A204.1 (cell line): Measurements from ENCODE around the gene RPS6KA2.

ENCODE experiments used
- FAIRE-seq: peaks from 2 replicates; lab custom pipeline; 2012; peaks lifted over from hg19 to GRCh38; lab: Jason Lieb, UNC

RPS6KA2 gene

GRCh38 chr6:166499350-166500163 is 127.5 kb downstream of the RPS6KA2 start:
- FAIRE-seq: no peak

- no peak for FAIRE-seq
Measured at GRCh38 chr6:166498661-166499349, 128.2 kb downstream of the RPS6KA2 start.

DNA sequence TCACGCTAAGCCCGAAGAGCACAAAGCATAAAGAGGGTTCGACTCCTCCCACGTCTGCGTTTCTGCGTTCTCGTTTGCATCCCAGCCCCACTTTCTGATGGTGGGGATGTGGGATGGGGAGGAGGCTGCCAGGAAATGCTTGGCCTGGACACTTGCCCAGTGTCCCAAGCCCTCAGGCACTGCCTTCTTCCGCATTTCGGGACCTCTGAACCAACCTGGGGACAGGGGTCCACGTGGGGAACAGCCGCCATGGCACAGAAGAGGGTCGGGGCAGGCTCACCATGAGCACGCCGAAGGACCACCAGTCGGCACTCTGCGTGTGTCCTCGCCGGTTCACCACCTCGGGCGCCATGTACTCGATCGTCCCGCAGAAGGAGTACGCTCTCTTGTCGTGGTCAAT is 128.8 kb downstream of the RPS6KA2 start:
- no peak for FAIRE-seq

DNA sequence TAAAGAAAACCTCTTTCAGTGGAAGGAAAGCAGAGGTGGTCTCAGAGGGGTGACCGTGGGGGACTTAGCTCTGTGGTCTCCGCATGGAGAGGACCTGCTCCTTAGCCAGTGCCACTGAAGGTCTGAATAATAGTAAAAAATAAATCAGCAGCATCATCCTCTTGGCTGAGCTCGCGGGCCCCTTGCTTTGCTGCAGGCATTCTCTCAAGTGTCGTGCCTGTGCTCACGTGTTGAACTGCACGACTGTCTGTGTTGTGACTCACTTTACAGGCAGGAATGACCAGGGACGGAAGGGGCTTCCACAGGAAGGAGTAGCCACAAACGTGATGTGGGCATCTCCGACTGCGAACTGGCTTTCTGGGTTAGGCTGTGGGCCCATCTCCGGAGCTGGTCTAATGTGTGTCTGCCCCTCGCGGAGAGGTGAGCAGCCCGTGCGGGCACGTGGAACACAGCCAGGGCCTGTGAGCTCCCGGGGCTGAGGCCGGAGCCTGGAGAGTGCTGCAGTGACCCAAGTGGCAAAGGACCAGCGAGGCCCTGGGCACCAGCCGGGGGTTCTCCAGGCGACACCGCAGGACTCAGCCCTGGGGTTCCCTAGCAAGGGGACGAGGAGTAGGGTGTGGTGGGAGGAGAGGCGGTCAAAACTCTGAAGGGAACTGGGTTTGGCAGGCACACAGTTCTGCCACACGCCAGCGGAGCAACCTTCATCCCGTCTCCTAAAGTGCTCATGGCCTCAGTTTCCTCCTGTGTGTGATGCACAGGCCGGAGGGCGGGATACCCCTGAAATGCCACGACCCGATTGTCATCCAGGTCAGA is 129.8 kb downstream of the RPS6KA2 start:
- no peak for FAIRE-seq

GRCh38 chr6:166496460-166496859 is 130.6 kb downstream of the RPS6KA2 start:
- no peak for FAIRE-seq

DNA sequence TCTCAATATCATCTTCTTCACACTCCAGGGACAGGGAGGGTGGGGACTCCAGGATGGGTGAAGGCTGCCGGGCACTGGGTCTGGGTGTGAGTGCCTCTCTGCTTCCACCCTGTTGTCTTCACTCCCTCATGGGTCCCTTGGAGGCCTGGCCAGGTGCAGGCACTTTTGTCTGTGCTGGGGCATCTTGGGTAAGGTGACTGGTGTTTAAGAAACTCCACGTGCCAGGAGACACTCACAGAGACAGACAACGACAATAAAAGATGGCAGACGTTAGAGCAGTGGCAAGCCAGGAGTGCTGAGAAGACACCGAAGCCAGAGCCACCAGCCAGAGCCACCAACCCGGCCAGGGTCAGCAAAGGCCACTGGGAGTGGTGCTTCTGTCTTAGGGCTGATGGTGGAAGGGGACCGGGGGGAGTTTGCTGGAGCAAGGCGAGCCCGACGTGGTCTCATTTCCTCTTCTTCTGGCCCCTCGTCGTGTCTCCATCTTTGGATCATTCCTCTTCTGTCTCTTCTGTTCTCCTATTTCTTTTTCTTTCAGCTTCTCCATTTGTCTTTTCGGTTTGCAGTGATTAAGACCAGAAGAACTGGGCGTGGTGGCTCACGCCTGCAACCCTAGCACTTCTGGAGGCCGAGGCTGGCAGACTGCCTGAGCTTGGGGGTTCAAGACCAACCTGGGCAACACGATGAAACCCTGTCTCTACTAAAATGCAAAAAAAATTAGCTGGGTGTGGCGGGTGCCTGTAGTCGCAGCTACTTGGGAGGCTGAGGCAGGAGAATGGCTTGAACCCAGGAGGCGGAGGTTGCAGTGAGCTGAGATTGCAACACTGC is 131.3 kb downstream of the RPS6KA2 start:
- no peak for FAIRE-seq

DNA sequence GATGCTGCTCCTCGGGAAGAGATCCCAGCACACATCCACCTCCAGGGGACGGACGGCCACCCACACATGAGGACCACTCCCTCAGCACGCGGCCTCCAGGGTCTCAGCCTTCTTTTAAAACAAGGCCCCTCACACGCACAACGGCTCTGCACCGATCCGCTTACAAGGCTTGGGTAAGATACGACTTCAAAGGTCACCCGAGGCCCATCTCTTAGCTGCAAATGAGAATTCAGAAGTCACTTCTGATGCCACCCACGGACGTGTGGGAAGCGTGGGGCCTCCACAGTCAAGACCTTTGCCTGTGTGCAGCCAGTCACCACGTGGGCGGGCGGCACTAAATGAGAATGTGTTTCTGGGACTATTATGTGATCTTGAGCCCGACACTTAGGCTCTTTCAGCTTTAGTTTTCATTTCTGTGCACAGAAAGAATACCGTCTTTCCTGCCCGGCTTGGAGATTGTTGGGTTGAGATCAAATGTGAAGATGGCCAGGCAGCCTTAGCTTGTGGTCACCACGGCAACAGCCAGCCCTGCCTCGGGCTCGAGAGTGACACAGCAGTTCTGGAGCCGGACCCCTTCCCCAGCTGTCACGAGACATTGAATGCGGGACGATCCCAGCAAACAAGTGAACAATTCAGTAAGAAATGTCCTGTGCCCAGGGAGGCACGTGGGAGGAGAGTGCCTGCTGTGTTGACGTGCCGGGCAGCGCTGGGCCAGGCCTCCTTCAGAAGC is 132.1 kb downstream of the RPS6KA2 start:
- no peak for FAIRE-seq

DNA sequence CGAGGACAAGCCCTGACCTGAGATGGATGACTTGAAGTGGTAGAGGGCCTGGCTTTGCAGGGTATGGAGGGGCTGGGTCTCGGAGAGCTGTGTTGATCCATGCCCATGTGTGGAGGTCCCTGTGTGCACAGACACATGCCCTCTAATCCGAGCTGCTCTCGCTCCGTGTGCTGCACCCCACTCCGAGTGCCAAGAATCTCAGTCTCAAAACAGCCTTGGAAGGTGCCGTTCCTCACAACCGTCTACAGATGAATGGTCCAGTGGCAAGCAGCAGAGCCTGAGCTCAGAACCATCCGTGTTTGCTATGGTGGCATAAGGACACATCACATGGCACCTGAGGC is 133.0 kb downstream of the RPS6KA2 start:
- no peak for FAIRE-seq

DNA sequence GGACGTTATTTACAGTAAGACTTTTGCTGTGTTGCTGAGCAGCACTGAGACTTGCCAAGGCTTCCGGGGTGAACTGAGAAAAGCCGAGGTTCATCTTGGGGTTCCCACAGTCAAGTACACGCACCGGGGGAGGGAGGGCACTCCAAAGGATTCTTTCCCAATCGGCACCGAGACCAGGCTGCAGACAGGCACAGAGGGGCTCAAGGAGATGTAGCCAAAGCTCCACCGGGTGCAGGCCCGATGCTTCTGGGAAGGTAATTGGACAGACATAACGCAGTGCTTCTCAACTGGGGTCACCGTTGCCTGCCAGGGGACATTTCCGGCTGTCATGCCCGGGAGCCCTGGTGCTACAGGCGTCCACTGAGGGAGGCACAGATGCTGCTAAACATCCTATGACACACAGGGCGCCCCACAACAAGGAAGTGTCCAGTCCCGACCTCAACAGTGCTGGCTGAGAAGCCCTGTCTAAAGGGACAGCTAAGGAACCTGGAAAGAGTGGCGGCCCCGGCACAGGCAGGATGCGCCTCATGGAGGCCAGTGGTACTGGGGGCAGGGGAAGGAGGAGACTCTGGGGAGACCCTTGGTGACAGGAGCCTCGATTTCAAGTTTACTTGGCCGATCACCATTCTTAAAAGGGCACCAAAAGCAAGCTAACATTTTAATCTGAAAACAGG is 133.5 kb downstream of the RPS6KA2 start:
- no peak for FAIRE-seq

GRCh38 chr6:166492092-166492741 is 134.8 kb downstream of the RPS6KA2 start:
- no peak for FAIRE-seq

DNA sequence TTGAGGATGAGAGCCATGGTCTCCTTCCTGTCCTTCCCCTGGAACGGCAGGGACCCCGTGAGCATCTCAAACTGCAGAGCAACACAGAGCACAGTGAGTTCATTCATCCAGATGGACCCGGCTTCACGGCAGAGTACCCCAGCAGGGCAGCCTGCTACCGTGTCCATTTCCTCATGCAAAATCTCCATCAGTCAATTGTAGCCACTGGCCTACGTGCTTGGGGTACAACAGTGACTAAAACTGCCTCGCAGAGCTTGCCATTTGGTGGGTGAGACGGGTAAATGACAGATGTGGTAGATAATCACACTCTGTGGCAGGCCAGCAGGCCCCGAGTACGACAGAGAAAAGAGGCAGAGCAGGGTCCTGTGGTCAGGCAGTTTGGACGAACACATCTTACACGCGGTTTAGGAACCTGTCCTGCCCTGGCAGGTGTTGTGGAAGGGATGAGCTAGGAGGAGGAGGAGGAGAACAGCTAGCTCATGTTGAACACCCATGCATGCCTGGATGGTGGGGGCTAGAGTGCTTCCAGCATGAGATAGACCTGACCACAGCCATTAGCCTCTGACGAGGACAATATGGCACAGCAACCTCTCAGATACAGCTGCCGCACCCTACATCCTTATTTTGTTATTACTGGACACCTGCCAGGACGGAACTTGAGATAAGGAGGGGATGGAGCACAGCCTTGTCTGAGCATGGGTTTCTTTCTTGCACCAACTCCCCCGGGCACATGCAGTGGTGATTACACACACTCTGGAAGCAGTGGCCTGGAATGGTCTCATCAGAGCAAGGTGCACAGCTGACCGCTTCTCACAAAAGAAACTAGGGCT is 136.2 kb downstream of the RPS6KA2 start:
- no peak for FAIRE-seq

DNA sequence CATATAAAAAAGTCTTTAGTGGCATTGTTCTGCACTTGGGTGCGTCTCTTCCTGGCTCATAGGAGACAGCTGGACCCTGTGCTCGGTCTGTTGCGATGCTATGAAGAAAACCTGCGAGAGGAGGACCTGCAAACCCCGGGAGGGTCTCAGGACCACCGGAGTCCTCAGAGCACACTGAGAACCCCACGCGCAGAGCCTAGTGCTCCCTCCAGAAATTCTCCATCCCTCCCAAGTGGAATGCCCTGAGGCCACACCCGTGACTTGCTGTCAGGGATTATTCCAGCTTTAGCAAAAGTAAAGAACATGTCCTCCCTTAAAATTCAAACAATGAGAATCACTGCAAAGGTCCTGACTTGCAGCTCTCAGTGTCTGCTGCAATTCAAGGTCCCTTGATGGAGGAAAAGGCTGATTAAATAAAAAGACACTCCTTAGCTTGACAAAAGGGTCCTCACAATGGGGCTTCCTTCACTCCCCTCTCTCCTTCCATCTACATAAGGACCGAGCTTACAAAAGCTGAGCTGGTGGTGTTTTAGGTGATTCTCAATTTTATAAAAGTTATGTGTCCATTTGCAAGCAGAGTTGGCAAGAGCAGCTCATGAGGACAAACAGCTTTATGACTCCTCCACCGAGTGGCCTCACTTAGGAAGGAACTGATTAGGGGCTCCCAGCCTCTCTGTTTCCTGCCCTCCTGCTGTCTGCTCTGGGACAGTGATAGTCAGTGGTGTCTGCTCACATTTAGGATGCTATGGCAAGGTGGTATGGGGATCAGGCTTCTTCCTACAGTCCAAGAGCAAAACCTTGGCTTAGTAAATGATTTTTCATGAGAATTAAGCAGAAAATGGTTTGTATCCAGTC is 137.5 kb downstream of the RPS6KA2 start:
- no peak for FAIRE-seq

- no peak for FAIRE-seq
Measured at GRCh38 chr6:166488701-166489100, 138.3 kb downstream of the RPS6KA2 start.

DNA sequence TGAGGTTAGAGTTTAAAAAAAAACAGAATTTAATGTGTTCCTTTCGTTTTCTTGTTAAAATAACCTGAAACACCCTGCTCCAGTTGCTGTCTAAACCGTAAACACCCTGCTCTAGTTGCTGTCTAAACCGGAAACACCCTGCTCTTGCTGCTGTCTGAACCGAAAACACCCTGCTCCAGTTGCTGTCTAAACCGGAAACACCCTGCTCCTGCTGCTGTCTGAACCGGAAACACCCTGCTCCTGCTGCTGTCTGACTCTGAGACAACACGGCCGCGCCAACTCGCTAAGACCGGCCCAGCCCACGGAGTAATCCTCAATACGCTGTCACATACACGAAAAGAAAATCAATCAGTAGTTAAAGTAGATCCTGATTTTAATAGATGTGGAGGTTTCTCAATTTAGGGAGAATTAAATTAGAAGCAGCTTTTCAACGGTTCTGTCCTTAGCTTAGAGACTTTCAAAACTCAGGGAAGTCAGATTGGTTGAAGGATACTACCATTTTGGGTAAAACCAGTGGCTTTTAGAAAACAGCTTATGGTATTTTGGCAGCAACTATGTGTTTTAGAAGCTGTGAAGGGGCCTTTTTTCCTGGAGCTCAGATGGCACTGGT is 138.9 kb downstream of the RPS6KA2 start:
- FAIRE-seq: no peak

GRCh38 chr6:166487148-166487547 is 139.9 kb downstream of the RPS6KA2 start:
- FAIRE-seq: no peak

- no peak for FAIRE-seq
Measured at GRCh38 chr6:166486536-166486880, 140.5 kb downstream of the RPS6KA2 start.

DNA sequence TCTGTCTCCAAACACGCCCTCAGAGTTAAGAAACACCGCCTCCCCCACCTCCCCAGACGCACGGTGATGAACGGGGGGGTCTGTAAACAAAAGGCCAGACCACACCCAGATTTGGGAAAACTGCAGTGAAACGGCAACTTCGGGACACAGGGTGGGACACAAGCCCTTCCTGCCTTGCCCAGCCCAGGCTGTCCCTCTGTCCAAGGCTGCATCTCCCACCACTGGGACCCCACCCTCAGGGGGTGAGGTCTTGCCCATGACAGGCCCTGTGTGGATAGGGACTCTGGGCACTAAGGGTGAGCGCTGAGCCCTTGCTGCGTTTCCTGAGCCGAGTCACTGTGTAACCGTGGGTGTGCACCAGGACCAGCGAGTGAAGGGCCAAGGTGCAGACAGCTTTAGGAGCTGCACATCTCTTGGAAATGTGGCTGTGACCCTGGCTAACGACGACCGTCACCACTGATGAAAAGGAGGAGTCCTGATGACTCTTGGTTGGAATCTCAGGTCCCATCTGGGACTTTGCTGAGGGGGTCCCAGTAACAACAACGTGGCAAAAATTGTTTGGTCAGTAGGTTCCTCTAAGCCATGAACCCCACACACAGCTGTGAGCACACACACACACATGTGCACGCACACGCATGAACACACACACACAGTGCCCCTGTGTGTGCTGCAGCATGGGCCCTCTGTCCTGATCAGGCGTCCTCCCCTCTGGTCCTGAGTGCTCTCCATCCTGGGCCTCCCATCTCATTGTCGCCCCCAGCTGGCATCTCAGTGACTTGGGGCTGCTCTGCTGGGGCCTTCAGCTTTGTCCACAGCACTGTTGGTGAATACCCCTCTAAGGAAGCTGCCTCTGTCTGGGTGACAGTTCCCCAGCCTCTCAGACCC is 141.2 kb downstream of the RPS6KA2 start:
- FAIRE-seq: no peak
